K562 (cell line): ENCODE results near the gene NHS.

Source experiments
- EP300 ChIP-seq: IDR thresholded peaks from 2 replicates; pipeline ENCODE4 v1.6.1; 2012; ENCODE audit warnings: low read length, improper control_type of control experiment
- HNRNPUL1 ChIP-seq: fragments of 200-400 bp; formaldehyde crosslinking; IDR thresholded peaks from 2 replicates; pipeline ENCODE4 v1.6.1; 2017; ENCODE audit warnings: low read length
- ID3 ChIP-seq, 2 experiments: fragments of 250-450 bp in 1 of 2; fragments of 450-650 bp in 1 of 2; sonication (Bioruptor Pico) in 1 of 2; IDR thresholded peaks; 2 replicates each; pipeline versions ENCODE4 v1.6.1 to v1.8.0; 2016 to 2021; ENCODE audit warnings: mild to moderate bottlenecking in 2 of 2, moderate library complexity in 2 of 2, missing compliant biosample characterization in 1 of 2, missing genetic modification characterization in 1 of 2
- JUND ChIP-seq, 2 experiments: IDR thresholded peaks; 2 replicates in 1 of 2; 3 replicates in 1 of 2; pipeline ENCODE4 v1.6.1; 2011; ENCODE audit warnings: borderline replicate concordance in 2 of 2, low read depth in 2 of 2, low read length in 2 of 2, improper control_type of control experiment in 1 of 2, missing biosample characterization in 1 of 2, missing genetic modification characterization in 1 of 2, missing genetic modification reagents in 1 of 2
- MEF2A ChIP-seq: IDR thresholded peaks from 2 replicates; pipeline ENCODE4 v1.6.1; 2011; ENCODE audit warnings: low read depth, mild to moderate bottlenecking, low read length, moderate library complexity; ENCODE audit not compliant: control insufficient read depth
- PML ChIP-seq: IDR thresholded peaks from 2 replicates; pipeline ENCODE4 v1.6.1; 2012; ENCODE audit warnings: low read length, inconsistent platforms
- RAD21 ChIP-seq, 2 experiments: fragments of 250-450 bp in 1 of 2; fragments of 450-650 bp in 1 of 2; sonication (Bioruptor Pico) in 1 of 2; formaldehyde crosslinking in 1 of 2; IDR thresholded peaks in 1 of 2; conservative IDR thresholded peaks in 1 of 2; 2 replicates each; pipeline versions ENCODE4 v1.4.0 to v1.8.0; 2020 to 2022; ENCODE audit warnings: mild to moderate bottlenecking in 2 of 2, moderate library complexity in 1 of 2
- RNF2 ChIP-seq: sonication (generic); IDR thresholded peaks from 2 replicates; pipeline ENCODE4 v1.6.1; 2016
- SP1 ChIP-seq: sonication (generic); formaldehyde crosslinking; IDR thresholded peaks from 2 replicates; pipeline ENCODE4 v1.8.1; 2022; ENCODE audit warnings: mild to moderate bottlenecking, missing genetic modification reagents
- ZFP1 ChIP-seq: fragments of 450-650 bp; formaldehyde crosslinking; IDR thresholded peaks from 2 replicates; pipeline ENCODE4 v1.4.0; 2020; ENCODE audit warnings: mild to moderate bottlenecking, mixed read lengths
- ZKSCAN8 ChIP-seq: fragments of 200-800 bp; sonication (Bioruptor generic); IDR thresholded peaks from 2 replicates; pipeline ENCODE4 v1.6.1; 2016; ENCODE audit warnings: missing genetic modification characterization, missing compliant biosample characterization
- ZNF133 ChIP-seq: fragments of 250-450 bp; sonication (Bioruptor Pico); IDR thresholded peaks from 2 replicates; pipeline ENCODE4 v1.4.0; 2020; ENCODE audit warnings: mild to moderate bottlenecking
- ZNF644 ChIP-seq: fragments of 200-800 bp; sonication (Bioruptor generic); IDR thresholded peaks from 2 replicates; pipeline ENCODE4 v1.6.1; 2016; ENCODE audit warnings: low read depth, missing genetic modification characterization, missing compliant biosample characterization
- TF ChIP-seq, protein P1 (sequence below), 3 experiments: IDR thresholded peaks in 2 of 3; conservative IDR thresholded peaks in 1 of 3; 2 replicates each; pipeline ENCODE4 v1.5.1; 2011 to 2012; ENCODE audit warnings: low read length in 3 of 3, mild to moderate bottlenecking in 3 of 3, control low read depth in 2 of 3, improper control_type of control experiment in 1 of 3, inconsistent platforms in 1 of 3, low read depth in 1 of 3, mixed read lengths in 1 of 3, moderate library complexity in 1 of 3; ENCODE audit not compliant: insufficient read depth in 2 of 3

- TF ChIP-seq RAD21 (CRISPR knock-in tag; conservative IDR thresholded peaks at IDR 0.05 in 1 of 2, IDR thresholded peaks at IDR 0.05 in 1 of 2) (no peak), RNF2 (no peak), ZKSCAN8 (no peak), ZFP1 (no peak), ZNF133 (CRISPR knock-in tag) (no peak), MEF2A (no peak), JUND (IDR thresholded peaks at IDR 0.05; ENCODE audit: borderline replicate concordance, low read depth, low read length) (no peak), JUND (tag; IDR thresholded peaks at IDR 0.05; ENCODE audit: borderline replicate concordance, low read depth, low read length) (no peak), ID3 (CRISPR knock-in tag; IDR thresholded peaks at IDR 0.05) (no peak), ID3 (tag; IDR thresholded peaks at IDR 0.05) (no peak), ZNF644 (tag) (no peak), HNRNPUL1 (no peak), EP300 (no peak), SP1 (CRISPR knock-in tag) (no peak), PML (no peak)
- TF ChIP-seq, protein P1, sequence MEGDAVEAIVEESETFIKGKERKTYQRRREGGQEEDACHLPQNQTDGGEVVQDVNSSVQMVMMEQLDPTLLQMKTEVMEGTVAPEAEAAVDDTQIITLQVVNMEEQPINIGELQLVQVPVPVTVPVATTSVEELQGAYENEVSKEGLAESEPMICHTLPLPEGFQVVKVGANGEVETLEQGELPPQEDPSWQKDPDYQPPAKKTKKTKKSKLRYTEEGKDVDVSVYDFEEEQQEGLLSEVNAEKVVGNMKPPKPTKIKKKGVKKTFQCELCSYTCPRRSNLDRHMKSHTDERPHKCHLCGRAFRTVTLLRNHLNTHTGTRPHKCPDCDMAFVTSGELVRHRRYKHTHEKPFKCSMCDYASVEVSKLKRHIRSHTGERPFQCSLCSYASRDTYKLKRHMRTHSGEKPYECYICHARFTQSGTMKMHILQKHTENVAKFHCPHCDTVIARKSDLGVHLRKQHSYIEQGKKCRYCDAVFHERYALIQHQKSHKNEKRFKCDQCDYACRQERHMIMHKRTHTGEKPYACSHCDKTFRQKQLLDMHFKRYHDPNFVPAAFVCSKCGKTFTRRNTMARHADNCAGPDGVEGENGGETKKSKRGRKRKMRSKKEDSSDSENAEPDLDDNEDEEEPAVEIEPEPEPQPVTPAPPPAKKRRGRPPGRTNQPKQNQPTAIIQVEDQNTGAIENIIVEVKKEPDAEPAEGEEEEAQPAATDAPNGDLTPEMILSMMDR (IDR thresholded peaks at IDR 0.05 in 2 of 3, conservative IDR thresholded peaks at IDR 0.05 in 1 of 3; ENCODE audit: insufficient read depth in 2 of 3, low read depth in 1 of 3, low read length in 3 of 3) = no peak
These were observed 20.2 kb downstream of the NHS start for GRCh38 chrX:17395154-17395553.
